BJ (cell line): ENCODE results near the gene SRSF4. TPM values are rescaled to one million over a fixed set of nuclear protein-coding genes. Genes with fewer than 3 reads are reported as not detected.
A peak's percentile ranks its signal among the peaks of the same experiment; 100 is the strongest.

Source experiments
- CTCF ChIA-PET: fragments of 350-600 bp; formaldehyde crosslinking; extraction: SDS; loops from one replicate; lab custom pipeline; 2021; ENCODE audit warnings: antibody characterized with exemption, inconsistent platforms; lab: Yijun Ruan, JAX
- POLR2A ChIA-PET: fragments of 300-600 bp; sonication (Branson Sonifier 250); formaldehyde crosslinking; extraction: SDS; loops from one replicate; lab custom pipeline; 2021; ENCODE audit warnings: antibody characterized with exemption; lab: Charles Lee
- DNase-seq: peaks from one replicate; pipeline ENCODE4 v3.0.0-alpha.2; 2011; ENCODE audit warnings: low read depth
- H3K27me3 ChIP-seq: 2 replicates; pipeline ENCODE4 v1.6.0; 2011; ENCODE audit warnings: low read length; ENCODE audit not compliant: control insufficient read depth, insufficient read depth
- H3K36me3 ChIP-seq: 2 replicates; pipeline ENCODE4 v1.5.1; 2011; ENCODE audit warnings: low read length; ENCODE audit not compliant: control insufficient read depth, insufficient read depth
- H3K4me3 ChIP-seq: 2 replicates; pipeline ENCODE4 v1.5.1; 2011; ENCODE audit warnings: low read depth, mild to moderate bottlenecking, control low read depth, low read length
- CTCF ChIP-seq: IDR thresholded peaks from 2 replicates; pipeline ENCODE4 v1.5.1; 2011; ENCODE audit warnings: low read depth, mild to moderate bottlenecking, control low read depth, inconsistent platforms, low read length, moderate library complexity; ENCODE audit not compliant: insufficient read depth
- polyA plus RNA-seq: library from polyadenylated mRNA; depleted of rRNA; stranded (reverse); fragments of >200 nt; gene quantifications from 2 replicates; pipeline ENCODE4 v1.2.3, GENCODE V29; 2011

The SRSF4 gene
- polyA plus RNA-seq, 1 experiment, result 19.6 TPM

- Histone ChIP-seq H3K4me3 (no peak overlapping the region), H3K36me3 (peaks cover 3% of the 10 kb centered on the region), H3K27me3 (no peaks in the 10 kb centered on the region)
- ChIA-PET CTCF (interaction anchor here (0.5 to 2.8 kb wide), 3 partner anchors 50 to 335 kb away, joined by 3 to 12 read pairs (median 3); no protein-coding TSS in a partner anchor), POLR2A (no interaction called here)
- TF ChIP-seq CTCF, result no peak
- DNase-seq, result no peak
Observed at GRCh38 chr1:29209173-29209572, 27.5 kb upstream of the SRSF4 start.

GRCh38 chr1:29208442-29208841, 26.7 kb upstream of the SRSF4 start:
- ChIA-PET POLR2A (interaction anchor here (0.6 kb wide), 1 partner anchor 327 kb away, joined by 3 read pairs; no protein-coding TSS in a partner anchor), CTCF (interaction anchor here (0.7 to 2.8 kb wide), 3 partner anchors 175 to 335 kb away, joined by 3 to 12 read pairs (median 3); no protein-coding TSS in a partner anchor)
- H3K36me3 ChIP-seq, result peaks cover 2% of the 10 kb centered on the region
- H3K27me3 ChIP-seq, result no peaks in the 10 kb centered on the region
- no peak for TF ChIP-seq CTCF
- H3K4me3 ChIP-seq, result no peak overlapping the region
- no peak for DNase-seq

- CTCF ChIA-PET, result interaction anchor here (0.5 to 11.8 kb wide), 34 partner anchors 9 to 400 kb away, joined by 3 to 203 read pairs (median 4); partner anchors contain the start of genes SRSF4 and TMEM200B
- peak; percentile 88 for DNase-seq
- peak; percentile 96 for TF ChIP-seq CTCF
- POLR2A ChIA-PET, result interaction anchor here (0.6 to 1.0 kb wide), 3 partner anchors 10 to 442 kb away, joined by 3 to 5 read pairs (median 3); partner anchors contain the start of gene SRSF4
- Histone ChIP-seq H3K36me3 (peaks cover 7% of the 10 kb centered on the region), H3K27me3 (no peaks in the 10 kb centered on the region), H3K4me3 (no peak overlapping the region)
Observed at GRCh38 chr1:29202584-29203340, 21.1 kb upstream of the SRSF4 start.

- H3K4me3 ChIP-seq, result no peak overlapping the region
- no peak for DNase-seq
- H3K27me3 ChIP-seq, result no peaks in the 10 kb centered on the region
- POLR2A ChIA-PET, result interaction anchor here (0.6 to 1.0 kb wide), 3 partner anchors 10 to 80 kb away, joined by 3 to 5 read pairs (median 3); partner anchors contain the start of gene SRSF4
- TF ChIP-seq CTCF, result no peak
- H3K36me3 ChIP-seq, result peaks cover 7% of the 10 kb centered on the region
- CTCF ChIA-PET, result interaction anchor here (0.6 to 11.8 kb wide), 23 partner anchors 9 to 356 kb away, joined by 3 to 203 read pairs (median 4); partner anchors contain the start of genes SRSF4 and TMEM200B
Observed at GRCh38 chr1:29202053-29202452, 20.4 kb upstream of the SRSF4 start.

- DNase-seq, result no peak
- TF ChIP-seq CTCF, result no peak
- ChIA-PET CTCF (interaction anchor here (0.8 to 11.8 kb wide), 16 partner anchors 14 to 356 kb away, joined by 3 to 203 read pairs (median 4); partner anchors contain the start of genes SRSF4 and TMEM200B), POLR2A (interaction anchor here (0.6 to 0.9 kb wide), 2 partner anchors 9 to 79 kb away, joined by 3 read pairs; no protein-coding TSS in a partner anchor)
- Histone ChIP-seq H3K4me3 (no peak overlapping the region), H3K27me3 (no peaks in the 10 kb centered on the region), H3K36me3 (peaks cover 7% of the 10 kb centered on the region)
Observed at GRCh38 chr1:29201595-29202051, 19.9 kb upstream of the SRSF4 start.
